ENCODE data around the gene PWWP2B. TPM values are rescaled to one million over a fixed set of nuclear protein-coding genes. Genes with fewer than 3 reads are reported as not detected.

PWWP2B gene
- total and polyA plus RNA-seq, 2 of the 4 experiments (the other 2 are of a cell fraction) = 1.7 to 2.2 TPM

- Histone ChIP-seq H3K4me2 (ENCODE audit: low read depth, low read length) (no peak overlapping the region), H3K23ac (ENCODE audit: low read depth, low read length) (no peak overlapping the region), H3K9ac (ENCODE audit: low read depth, low read length) (no peak overlapping the region), H3K27me3 (ENCODE audit: control insufficient read depth, insufficient read depth, low read length) (no peaks in the 10 kb centered on the region), H3K4me1 (ENCODE audit: control insufficient read depth, insufficient read depth, low read length) (no peaks in the 10 kb centered on the region), H3K9me1 (ENCODE audit: insufficient read depth, low read length) (peaks cover 8% of the 10 kb centered on the region), H3K14ac (replicated peaks; ENCODE audit: low read depth, low read length) (no peak overlapping the region), H4K5ac (ENCODE audit: low read depth, low read length) (no peak overlapping the region), H3K18ac (ENCODE audit: low read depth, low read length) (no peak overlapping the region), H3K27ac (ENCODE audit: insufficient read depth, low read length) (no peak overlapping the region), H3K79me1 (ENCODE audit: low read depth in 1 of 2, low read length in 2 of 2) (no peaks in the 10 kb centered on the region), H3K4me3 (ENCODE audit: insufficient read depth, low read depth, low read length) (no peak overlapping the region), H2AK5ac (ENCODE audit: low read depth, low read length) (no peak overlapping the region), H2AK9ac (replicated peaks; ENCODE audit: low read depth, low read length, poor library complexity) (no peak overlapping the region), H2AFZ (replicated peaks; ENCODE audit: low read length, poor library complexity) (peak overlapping the region; percentile 21), H3K9me3 (ENCODE audit: control insufficient read depth, insufficient read depth, low read length) (no peaks in the 10 kb centered on the region), H4K20me1 (ENCODE audit: insufficient read depth, low read length) (no peaks in the 10 kb centered on the region), H3K4ac (ENCODE audit: low read depth, low read length) (no peak overlapping the region), H2BK20ac (ENCODE audit: low read depth, low read length) (no peak overlapping the region), H2BK120ac (ENCODE audit: low read depth, low read length) (no peak overlapping the region), H4K8ac (ENCODE audit: low read depth in 2 of 2, low read length in 2 of 2) (no peak overlapping the region), H4K91ac (ENCODE audit: insufficient read depth, low read depth, low read length) (no peak overlapping the region), H2BK5ac (ENCODE audit: low read depth, low read length, poor library complexity, severe bottlenecking) (no peak overlapping the region), H3K36me3 (ENCODE audit: control insufficient read depth, insufficient read depth, low read length) (no peaks in the 10 kb centered on the region), H3K56ac (ENCODE audit: extremely low read depth, insufficient read depth, low read length) (no peak overlapping the region), H2BK15ac (ENCODE audit: low read depth, low read length) (no peak overlapping the region)
- ATAC-seq (ENCODE audit: low read depth) (no peak), DNase-seq (no peak)
- WGBS, 2 experiments (ENCODE audit: extremely low coverage in 2 of 2, insufficient read length in 1 of 2) = 68% methylated on average over 3 of the region's 18 CpGs; no CpG with 5 or more reads in 1 of the 2 experiments
- in situ Hi-C loops (cut with MboI; ENCODE audit: low sequenced_read_pairs) = no loop called here
- TF ChIP-seq SMC3 (IDR thresholded peaks at IDR 0.05; ENCODE audit: low read depth, low read length) = no peak
- TF ChIP-seq USF2 (IDR thresholded peaks at IDR 0.05; ENCODE audit: low read depth, low read length) = no peak
- TF ChIP-seq MXI1 (IDR thresholded peaks at IDR 0.05; ENCODE audit: borderline replicate concordance, low read depth, low read length) = no peak
- no peak for TF ChIP-seq RAD21 (IDR thresholded peaks at IDR 0.05; ENCODE audit: low read length)
- TF ChIP-seq, protein P1, sequence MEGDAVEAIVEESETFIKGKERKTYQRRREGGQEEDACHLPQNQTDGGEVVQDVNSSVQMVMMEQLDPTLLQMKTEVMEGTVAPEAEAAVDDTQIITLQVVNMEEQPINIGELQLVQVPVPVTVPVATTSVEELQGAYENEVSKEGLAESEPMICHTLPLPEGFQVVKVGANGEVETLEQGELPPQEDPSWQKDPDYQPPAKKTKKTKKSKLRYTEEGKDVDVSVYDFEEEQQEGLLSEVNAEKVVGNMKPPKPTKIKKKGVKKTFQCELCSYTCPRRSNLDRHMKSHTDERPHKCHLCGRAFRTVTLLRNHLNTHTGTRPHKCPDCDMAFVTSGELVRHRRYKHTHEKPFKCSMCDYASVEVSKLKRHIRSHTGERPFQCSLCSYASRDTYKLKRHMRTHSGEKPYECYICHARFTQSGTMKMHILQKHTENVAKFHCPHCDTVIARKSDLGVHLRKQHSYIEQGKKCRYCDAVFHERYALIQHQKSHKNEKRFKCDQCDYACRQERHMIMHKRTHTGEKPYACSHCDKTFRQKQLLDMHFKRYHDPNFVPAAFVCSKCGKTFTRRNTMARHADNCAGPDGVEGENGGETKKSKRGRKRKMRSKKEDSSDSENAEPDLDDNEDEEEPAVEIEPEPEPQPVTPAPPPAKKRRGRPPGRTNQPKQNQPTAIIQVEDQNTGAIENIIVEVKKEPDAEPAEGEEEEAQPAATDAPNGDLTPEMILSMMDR (conservative IDR thresholded peaks at IDR 0.05; ENCODE audit: low read depth, low read length) = no peak
- no peak for TF ChIP-seq RCOR1 (IDR thresholded peaks at IDR 0.05; ENCODE audit: insufficient replicate concordance, low read length)
- TF ChIP-seq NFE2L2 (IDR thresholded peaks at IDR 0.05; ENCODE audit: low read depth, low read length) = no peak
- TF ChIP-seq CEBPB (IDR thresholded peaks at IDR 0.05; ENCODE audit: low read depth, low read length) = no peak
- no peak for TF ChIP-seq RFX5 (IDR thresholded peaks at IDR 0.05; ENCODE audit: low read depth, low read length)
- TF ChIP-seq MAZ (IDR thresholded peaks at IDR 0.05; ENCODE audit: borderline replicate concordance, low read depth, low read length) = no peak
- no peak for TF ChIP-seq POLR2A (IDR thresholded peaks at IDR 0.05; ENCODE audit: low read depth, low read length)
- no peak for TF ChIP-seq MAFK (IDR thresholded peaks at IDR 0.05; ENCODE audit: low read depth, low read length)
- no peak for TF ChIP-seq FOS (IDR thresholded peaks at IDR 0.05; ENCODE audit: low read depth, low read length)
- ChIA-PET POLR2A (ENCODE audit: unreplicated experiment) (no interaction called here), CTCF (no interaction called here)
- BruUV-seq (replicated peaks) = no TSS peak
- dilution Hi-C loops (cut with HindIII; ENCODE audit: low sequenced_read_pairs, unreplicated experiment) = no loop called here
- intact Hi-C loops (cut with micrococcal nuclease) = no loop called here
Observed at GRCh38 chr10:132429281-132430230, 32.6 kb downstream of the PWWP2B start.

All from IMR-90 (cell line).